Right renal pelvis (tissue), 4 donors: Measurements from ENCODE around the gene FGF14. TPM values are rescaled to one million over a fixed set of nuclear protein-coding genes. Genes with fewer than 3 reads are reported as not detected.

ENCODE experiments used
- DNase-seq, 4 donors: peaks; one replicate each; pipeline ENCODE4 v3.0.0-alpha.2; 2013; ENCODE audit warnings: low read depth in 4 of 4, low spot score in 3 of 4, missing footprints in 1 of 4
- polyA plus RNA-seq, 4 donors: library from polyadenylated mRNA; unstranded; fragments of 120-200 nt; gene quantifications; one replicate each; pipeline ENCODE4 v1.2.1, GENCODE V29; 2013; ENCODE audit not compliant: insufficient read length in 4 of 4

FGF14 gene
- polyA plus RNA-seq, 4 donors = 0.47 to 1.3 (median 1.0) TPM

DNA sequence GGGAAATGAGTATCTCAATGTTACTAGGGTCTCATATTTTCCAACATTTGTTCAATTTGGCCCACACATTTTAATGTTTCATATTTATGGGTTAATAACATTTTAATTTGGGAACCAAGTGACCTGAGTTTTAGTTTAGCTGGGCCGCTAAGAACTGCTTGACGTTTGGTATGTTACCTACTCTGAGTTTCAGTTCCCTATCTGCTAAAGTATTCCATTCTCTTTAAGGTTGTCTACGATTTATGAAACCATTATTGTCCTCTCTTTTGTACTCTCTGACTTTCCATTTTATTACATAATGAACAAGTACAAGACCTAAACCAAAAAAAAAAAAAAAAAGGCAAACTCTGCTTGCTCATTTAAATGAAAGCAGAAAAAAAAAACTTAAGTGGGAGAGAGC is 89.9 kb downstream of the FGF14 start:
- DNase-seq = no peak

DNA sequence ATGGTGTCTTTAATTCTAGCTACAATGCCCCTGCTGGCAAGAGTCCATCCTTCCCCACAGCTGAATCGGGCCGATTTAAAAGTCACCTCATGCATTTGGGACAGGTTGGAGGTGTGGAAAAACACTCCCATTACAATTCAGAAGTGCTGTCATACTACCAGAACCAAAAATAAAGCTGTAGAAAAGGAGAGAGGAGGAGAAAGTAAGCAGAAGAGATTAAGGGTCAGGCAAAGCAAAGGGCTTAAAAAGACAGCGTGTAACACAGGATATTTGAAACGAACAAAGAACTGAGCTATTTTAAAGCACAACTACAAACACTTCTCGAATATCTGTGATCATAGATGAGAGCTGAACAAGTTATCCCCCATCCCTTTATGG is 90.4 kb downstream of the FGF14 start:
- no peak for DNase-seq

DNA sequence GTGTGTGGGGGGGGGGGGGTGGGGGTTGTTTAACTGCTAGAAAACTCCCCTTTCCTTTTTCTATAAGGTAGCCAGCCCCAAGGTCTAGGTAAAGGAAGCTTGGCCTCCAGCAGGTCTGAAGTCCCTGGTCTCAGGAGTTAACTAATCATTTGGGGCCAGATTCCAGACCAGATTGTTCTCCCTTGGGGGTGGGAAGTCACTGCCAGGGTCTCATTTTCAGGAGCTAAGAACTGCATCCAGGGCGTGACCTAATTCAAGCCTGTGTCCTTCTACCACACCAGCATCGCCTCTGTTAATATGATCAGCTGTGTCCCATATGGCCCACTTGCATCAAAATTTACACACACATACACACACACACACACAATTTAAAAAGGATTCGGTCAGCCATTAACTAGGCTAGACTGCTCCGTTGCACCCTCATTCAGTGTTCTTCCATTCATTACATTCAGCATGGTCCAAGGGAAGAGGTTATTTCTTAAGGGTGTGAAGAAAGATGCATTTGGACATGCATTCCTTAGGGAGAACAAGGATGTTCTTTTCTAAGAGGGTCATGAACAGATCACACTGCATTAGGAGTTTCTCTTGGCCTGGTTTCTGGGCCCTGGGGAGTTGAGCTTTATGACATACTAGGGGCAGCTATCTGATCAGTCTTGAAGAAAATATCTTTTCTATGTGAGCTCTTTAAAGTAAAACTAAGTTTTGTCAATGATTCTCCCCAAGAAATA is 91.0 kb downstream of the FGF14 start:
- no peak for DNase-seq

DNA sequence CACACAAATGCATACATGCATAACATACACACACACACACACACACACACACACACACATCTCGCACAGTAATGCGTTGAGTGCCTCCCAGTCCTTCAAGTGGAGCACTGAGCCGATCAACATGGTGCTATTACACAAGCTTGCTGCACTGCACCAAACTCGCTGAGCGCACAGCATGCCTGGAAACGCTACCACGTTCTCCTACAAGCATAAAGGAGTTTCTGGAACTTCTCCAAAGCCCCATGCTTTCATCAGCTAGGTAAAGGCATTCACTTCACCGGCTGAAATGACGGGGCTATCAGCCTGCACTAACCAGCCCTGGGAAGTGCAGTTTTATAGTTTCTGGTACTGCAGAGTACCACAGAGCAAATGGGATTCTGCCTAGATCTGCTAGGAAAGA is 92.7 kb downstream of the FGF14 start:
- peak in 1 of 4 donors; percentile 20 for DNase-seq

DNA sequence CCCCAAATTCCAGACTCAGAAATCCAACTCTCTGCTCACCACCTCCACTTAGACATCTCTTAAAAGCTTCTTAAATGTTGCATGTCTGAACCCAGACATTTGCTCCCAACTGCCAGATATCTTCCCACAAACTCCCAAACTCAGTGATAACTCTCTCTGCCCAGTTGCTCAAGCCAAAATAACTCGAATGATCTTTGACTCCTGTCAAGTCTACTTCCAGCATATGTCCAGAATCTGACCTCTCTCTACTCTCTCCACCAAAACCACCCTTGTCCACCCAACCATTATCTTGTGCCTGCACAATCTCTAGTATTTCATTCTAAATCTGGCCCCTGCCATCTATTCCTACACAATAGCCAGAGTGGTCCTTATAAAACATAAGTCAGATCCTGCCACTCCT is 99.3 kb downstream of the FGF14 start:
- no peak for DNase-seq

DNA sequence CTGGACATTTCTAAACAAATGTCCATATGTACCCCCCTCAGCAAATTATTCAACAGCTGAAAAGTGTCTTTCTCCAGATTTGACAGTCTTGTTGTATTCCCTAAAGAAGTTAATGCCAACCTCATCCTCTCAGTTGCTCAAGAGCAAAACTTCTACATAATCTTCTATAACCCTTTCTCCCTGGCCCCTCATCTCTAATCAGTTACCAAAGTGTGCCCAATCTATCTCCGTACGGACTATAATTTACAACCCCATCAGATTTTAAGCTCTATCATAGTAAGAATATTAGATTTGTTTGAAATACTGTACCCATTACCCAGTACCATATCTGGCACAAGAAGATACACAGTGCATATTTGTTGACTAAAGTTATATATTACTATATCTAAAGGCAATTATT is 101.5 kb downstream of the FGF14 start:
- no peak for DNase-seq

DNA sequence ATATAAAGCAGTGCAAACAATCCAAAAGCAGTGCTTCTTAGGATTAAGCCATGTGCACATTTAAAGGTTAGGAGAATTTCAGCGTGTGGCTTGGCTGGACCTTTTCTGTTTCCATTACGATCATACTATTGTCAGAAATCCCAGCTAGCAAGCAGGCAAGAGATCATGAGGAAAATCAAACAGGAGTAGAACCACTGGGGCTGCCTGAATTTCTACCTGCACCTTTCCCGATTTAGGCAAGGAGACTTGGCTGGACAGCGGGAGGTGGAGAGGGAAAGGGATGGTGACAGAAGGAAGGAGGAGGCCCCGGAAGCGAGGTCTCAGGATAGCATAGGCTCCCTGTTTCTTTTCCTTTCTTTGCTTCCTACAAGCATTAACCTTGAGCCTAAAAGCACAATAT is 102.5 kb downstream of the FGF14 start:
- DNase-seq = no peak

DNA sequence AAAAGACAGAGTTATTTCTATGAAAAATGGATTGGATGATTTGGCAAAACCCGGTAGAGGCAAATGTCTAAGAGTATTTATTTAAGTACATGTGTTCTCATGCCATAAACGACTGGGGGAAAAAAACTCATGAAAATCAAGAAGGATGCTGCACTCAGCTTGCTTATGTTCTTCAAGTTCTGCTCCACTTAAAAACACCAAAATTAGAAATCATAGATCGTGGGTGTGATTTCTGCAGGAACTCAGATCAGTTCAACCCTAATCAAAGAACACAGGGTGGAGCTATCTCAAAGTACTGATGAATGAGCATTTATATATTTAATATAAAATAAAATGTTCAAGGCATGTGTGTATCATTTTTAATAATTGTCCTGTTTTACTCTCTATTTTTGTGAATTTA is 103.8 kb downstream of the FGF14 start:
- DNase-seq = no peak

DNA sequence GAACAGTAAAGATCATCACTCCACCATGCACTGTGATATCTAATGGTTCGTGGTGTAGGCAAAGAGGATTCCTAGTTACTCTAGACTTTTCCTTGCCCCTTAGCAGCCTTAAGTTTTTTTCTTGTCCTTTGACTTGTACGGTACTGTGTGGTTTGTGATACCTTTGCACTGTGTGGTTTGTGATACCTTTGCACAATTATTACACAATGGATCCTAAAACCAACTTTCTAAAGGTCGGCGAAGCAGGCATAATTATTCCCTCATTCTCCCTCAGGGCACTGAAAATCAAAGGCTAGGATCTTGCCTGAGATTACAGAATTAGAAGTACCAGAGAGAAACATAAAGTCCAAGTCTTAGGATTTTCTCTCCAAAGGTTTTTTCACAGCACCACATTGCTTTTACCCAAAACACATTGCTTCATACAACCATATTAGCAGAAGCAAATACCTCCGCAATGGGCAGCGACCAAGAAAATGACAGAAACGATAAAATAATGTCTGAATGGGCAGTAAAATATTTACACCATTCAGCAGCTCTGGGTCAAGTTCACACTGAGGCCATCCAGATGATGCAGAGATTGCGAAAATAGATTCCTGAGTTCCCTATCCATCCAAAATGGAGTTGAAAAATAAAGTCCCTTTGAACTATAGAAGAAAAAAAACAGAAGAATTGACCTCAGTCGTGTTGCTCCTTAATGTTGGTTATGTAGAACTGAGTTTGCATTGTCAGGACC is 106.4 kb downstream of the FGF14 start:
- no peak for DNase-seq

DNA sequence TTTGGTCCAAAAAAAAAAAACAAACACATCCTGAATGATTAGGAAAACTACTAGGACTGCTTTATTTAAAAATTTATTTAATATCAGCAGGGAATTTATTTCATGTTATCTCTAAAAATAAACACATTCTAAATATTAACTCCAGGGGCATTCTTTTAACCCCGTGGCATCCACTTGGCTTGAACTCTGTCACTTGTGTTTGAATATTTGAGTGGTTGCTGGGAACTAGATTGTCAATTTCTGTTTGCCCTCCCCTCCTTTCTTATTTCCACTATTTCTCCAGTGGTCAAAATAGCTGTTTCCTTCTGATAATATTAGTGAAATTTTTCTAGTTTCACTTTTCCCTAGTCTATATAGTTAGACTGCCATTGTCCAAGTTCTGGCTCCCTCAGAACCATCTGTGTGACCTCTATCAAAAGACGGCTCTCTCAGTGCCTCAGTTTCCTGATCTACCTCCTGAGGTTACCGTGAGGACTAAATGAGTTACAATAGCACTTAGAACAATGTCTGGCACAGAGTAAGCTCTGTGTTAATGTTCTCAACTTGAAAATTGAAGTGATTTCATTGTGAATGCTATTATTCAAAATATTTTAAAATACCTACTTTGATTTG is 107.3 kb downstream of the FGF14 start:
- no peak for DNase-seq

DNA sequence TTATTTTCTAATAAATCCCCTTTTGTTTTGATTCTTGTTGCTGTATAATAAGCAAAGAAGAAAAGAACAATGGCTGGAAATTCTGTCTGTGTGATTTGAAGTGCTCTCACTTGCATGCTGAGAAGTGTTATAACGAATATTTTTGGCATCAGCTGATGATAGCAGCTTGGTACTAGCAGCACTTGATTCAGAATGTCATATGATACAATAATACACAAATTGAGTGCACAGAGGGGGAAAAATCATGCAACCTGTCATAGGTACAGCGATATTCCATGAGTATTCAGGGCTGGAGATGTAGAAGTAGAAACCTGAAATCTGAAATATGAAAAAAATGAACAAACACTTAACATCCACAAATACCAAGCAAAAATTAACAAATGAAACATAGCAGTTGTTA is 108.1 kb downstream of the FGF14 start:
- no peak for DNase-seq

DNA sequence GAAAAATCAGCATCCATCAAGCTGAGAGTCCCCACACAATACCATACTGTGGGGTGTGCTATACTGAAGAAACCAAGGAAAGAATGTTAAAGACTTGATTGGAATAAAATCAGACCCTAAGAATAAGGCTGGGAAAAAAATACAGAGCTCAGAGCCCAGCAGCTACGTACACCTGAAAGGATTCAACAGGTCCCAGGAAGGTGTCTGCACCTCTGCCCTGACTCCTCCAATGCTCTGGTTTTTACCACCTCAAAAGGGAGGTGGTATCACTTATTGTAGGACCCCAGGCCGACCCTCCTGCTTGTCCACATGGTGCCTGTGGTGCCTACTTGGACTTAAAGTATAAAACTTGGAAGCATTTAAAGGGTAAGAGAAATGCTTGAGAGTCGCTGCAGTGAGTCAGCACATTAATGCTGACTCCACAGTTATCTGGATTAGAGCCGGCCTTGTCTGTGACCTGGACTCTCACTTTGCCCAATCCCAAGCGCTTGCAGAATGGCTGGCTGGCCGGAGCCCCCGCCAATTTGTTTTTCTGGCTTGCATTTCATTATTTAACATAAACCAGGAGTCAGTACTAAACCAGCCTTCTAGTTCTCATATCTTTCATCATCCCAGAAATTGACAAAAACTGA is 110.1 kb downstream of the FGF14 start:
- DNase-seq = no peak

DNA sequence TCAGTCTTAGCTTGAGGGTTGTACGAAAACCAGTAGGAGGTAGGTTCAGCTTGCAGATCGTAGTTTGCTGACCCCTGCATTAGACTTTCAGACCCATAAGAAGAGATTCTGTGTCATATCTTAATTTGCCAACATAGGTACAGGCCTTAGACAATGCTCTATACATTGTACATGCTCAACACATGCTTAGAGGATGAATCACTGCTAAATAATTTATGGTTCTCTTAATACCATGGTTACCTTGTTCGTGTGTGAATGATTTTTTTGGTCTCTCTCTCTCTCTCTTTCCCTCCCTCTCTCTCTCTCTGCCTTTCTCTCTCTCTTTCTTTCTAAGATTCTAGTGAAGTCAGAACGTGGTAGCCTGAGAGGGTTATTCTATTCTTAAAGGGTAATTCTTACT is 112.2 kb downstream of the FGF14 start:
- no peak for DNase-seq

DNA sequence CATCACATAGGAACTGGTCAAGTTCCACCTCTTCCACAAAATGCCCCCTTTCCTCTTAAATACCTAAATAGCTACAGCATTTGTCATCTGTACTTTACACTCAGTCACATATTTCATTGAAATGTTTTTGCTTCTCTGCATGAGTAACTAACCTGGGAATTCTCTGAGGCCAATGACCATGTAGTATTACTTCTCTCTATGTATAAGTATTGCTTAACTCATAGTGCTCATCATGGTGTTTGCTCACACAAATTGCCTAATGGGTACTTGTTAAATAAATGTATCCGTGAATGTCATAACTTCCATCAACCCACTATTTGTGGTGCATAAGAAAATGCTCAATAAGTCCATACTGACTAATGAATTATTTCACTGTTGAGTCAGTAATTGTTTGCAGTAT is 115.5 kb downstream of the FGF14 start:
- no peak for DNase-seq

DNA sequence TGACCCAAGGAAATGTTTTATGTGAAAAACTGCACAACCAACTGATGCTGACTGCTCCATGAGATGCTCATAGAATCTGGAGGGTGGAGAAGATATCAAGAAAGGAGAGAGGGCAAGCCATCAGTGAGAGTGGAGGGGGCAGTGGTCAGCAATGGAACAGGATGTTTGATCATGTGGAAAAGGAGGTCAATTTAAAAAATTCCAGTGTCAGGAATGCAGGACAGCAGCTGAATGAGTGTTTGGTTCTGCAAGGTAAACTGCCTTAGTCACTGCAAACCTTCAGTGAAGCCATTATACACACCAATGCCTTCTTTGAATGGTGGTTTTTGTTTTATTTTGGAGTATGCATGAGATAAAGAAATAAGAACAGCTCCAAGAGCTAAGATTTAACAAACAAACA is 121.5 kb downstream of the FGF14 start:
- DNase-seq = no peak

DNA sequence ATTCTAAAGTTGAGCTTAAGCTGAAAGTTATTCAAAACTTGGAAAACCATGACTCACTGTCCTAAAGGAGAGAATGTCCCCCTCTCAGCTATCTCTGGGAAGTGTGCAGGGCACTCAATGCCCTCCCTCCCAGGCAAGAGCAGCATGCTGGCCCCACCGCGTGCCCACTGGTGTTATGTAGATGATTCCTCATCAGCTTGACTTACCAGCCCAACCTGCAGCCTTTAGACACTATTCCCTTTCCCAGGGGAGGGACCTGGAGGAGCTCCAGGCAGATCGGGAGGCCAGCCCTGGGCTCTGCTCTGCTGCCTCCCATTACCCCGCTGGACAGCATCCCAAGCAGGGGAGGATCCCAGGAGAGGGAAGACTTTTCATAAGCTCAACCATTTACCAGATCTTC is 124.6 kb downstream of the FGF14 start:
- no peak for DNase-seq

DNA sequence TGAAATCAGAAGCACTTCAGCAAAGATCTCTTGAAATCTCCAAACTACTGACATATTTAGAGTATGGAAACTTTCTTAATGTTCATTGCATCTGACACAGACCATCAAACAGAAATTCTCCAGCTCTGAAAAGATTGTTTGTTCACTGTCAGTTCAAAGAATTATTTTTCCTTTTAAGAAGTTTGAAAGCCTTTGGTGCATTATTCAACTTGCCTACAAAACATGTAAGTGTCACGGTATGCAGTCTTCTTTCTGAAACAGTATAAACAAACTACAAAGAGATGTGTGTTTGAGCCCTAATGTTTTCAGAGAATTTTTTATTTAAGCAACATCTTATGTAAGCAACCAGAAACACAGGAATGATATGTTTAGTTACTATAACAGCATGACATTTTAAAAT is 125.4 kb downstream of the FGF14 start:
- DNase-seq = no peak

DNA sequence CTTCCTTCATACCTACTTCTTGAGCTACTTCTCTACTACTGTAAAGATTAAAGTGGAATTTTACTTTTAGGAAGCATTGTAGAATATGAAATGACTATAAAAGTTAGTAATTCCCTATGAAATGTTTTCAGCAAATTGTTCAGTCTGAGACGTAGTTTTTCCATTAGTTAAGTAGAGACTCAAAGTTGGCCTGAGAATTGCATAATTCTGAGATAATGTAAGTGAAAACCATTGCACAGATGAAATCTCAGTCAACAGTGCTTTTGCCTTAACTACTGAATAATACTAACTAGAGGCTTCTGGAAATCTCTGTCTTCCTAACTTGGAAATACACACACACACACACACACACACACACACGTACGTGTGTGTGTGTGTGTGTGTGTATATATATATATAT is 125.9 kb downstream of the FGF14 start:
- DNase-seq = no peak

DNA sequence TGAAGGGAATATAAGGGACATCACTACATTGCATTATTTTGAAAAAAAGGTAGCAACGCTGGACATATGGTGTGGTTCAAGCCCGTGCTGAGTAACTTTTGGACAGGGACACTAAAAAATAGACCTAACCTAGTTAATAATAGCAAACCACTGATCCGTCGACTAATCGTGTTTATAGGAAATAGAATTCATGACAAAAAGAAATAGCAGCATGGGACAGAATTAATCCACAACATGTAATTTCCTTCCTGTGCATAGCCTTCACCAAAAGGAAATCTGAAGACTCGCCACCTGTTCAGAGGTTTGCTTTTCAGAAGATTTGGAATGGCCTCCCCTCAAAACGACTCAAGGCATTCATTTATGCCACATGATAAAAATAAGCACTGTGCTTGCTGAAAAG is 128.7 kb downstream of the FGF14 start:
- no peak for DNase-seq

DNA sequence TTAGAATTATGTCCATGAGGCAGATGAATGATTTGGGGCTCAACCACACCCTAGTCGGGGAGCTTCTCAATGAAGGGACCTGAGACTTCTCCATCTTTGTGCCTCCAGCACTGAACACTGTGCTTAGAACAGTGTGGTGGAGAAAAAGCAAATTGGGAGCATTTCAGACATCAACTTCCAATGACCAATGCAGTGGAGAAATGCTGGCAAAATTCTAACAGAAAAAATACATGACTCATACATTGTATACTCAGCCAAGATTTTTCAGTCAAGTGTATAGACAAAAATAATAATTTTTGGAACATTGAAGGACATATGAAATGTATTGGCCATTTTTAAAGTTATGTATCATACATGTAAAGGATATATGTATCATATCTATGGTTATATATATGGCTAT is 134.7 kb downstream of the FGF14 start:
- DNase-seq = no peak

DNA sequence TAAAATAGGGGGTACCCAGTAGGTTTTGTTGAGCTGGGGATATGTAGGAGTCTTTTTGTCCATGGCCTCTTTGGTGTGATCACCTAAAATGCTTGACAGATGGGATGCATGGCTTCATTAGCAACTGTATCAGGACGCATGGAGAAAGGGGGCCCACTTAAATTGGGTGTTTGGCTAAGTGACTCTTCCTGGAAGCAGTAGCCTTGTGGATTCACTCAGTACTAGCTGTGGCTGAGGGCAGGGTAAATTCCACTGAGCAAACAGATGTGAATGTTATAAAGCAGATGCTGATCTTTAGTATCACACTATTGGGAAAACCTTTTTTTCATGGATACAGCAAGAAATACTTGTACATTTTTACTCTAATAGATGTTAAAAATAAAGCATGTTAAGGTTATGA is 140.0 kb downstream of the FGF14 start:
- DNase-seq = no peak

DNA sequence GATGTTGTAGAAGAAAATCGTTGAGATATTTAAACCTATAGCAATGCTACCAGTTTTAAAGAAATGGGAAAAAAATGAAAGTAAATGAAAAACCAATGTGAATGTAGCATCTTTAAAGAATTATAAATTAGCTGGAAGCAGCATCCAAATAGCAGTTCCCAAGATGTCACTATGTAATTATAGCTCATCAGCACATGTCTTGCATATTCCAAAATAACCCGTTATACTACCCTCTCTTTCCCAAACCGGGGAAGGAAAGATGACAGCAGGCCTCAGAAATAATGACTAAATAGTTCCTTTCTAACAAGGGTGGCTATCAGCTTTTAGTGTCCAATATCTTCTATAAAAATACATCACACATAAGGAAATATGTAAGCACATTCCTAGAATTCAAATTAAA is 140.5 kb downstream of the FGF14 start:
- DNase-seq = no peak
